IMR-90 (cell line): ENCODE data around the gene TTLL11. TPM values are rescaled to one million over a fixed set of nuclear protein-coding genes. Genes with fewer than 3 reads are reported as not detected.

Experiments used
- ATAC-seq: fragments of 200-7000 bp; cut with Tn5 transposase; 2 replicates; pipeline ENCODE4 v1.9.1; 2020; ENCODE audit warnings: low read depth, mild to moderate bottlenecking, moderate library complexity
- BruUV-seq: library from RNA; stranded (reverse); fragments of 400-500 nt; replicated peaks from 2 replicates; lab custom pipeline; 2021; lab: Mats Ljungman, UMichigan
- CTCF ChIA-PET: fragments of 300-600 bp; formaldehyde crosslinking; extraction: SDS; loops from one replicate; lab custom pipeline; 2021; ENCODE audit warnings: antibody characterized with exemption; lab: Yijun Ruan, JAX
- POLR2A ChIA-PET: fragments of 300-600 bp; sonication (Branson Sonifier 250); formaldehyde crosslinking; loops from one replicate; lab custom pipeline; 2022; ENCODE audit warnings: antibody characterized with exemption; ENCODE audit not compliant: unreplicated experiment; lab: Charles Lee
- DNase-seq: peaks from one replicate; pipeline ENCODE4 v3.0.0; 2013
- H2AFZ ChIP-seq: replicated peaks from 2 replicates; pipeline ENCODE3; 2013; ENCODE audit warnings: low read length, mild to moderate bottlenecking; ENCODE audit not compliant: poor library complexity
- H2AK5ac ChIP-seq: 2 replicates; pipeline ENCODE4 v1.6.1; 2013; ENCODE audit warnings: low read depth, low read length, inconsistent platforms
- H2AK9ac ChIP-seq: replicated peaks from 2 replicates; pipeline ENCODE3; 2013; ENCODE audit warnings: mild to moderate bottlenecking, low read depth, low read length, moderate library complexity; ENCODE audit not compliant: poor library complexity
- H2BK120ac ChIP-seq: 2 replicates; pipeline ENCODE4 v1.6.1; 2013; ENCODE audit warnings: low read depth, low read length, inconsistent platforms
- H2BK15ac ChIP-seq: 3 replicates; pipeline ENCODE4 v1.6.1; 2013; ENCODE audit warnings: low read depth, low read length, inconsistent platforms
- H2BK20ac ChIP-seq: 2 replicates; pipeline ENCODE4 v1.6.1; 2013; ENCODE audit warnings: low read depth, mild to moderate bottlenecking, inconsistent platforms, low read length, moderate library complexity
- H2BK5ac ChIP-seq: 2 replicates; pipeline ENCODE4 v1.6.1; 2013; ENCODE audit warnings: mild to moderate bottlenecking, low read depth, low read length, inconsistent platforms; ENCODE audit not compliant: poor library complexity, severe bottlenecking
- H3K14ac ChIP-seq: replicated peaks from 2 replicates; pipeline ENCODE4 v1.6.1; 2013; ENCODE audit warnings: low read depth, low read length, inconsistent platforms
- H3K18ac ChIP-seq: 2 replicates; pipeline ENCODE4 v1.6.1; 2013; ENCODE audit warnings: low read depth, low read length, control low read depth
- H3K23ac ChIP-seq: 2 replicates; pipeline ENCODE4 v1.6.1; 2013; ENCODE audit warnings: low read depth, low read length, inconsistent platforms
- H3K27ac ChIP-seq: 2 replicates; pipeline ENCODE4 v1.5.1; 2013; ENCODE audit warnings: mild to moderate bottlenecking, control low read depth, low read length; ENCODE audit not compliant: insufficient read depth
- H3K27me3 ChIP-seq: 2 replicates; pipeline ENCODE4 v1.6.1; 2013; ENCODE audit warnings: low read length; ENCODE audit not compliant: control insufficient read depth, insufficient read depth
- H3K36me3 ChIP-seq: 2 replicates; pipeline ENCODE4 v1.6.1; 2013; ENCODE audit warnings: low read length, mixed read lengths; ENCODE audit not compliant: control insufficient read depth, insufficient read depth
- H3K4ac ChIP-seq: 2 replicates; pipeline ENCODE4 v1.6.1; 2013; ENCODE audit warnings: low read depth, low read length, inconsistent platforms
- H3K4me1 ChIP-seq: 2 replicates; pipeline ENCODE4 v1.6.1; 2013; ENCODE audit warnings: low read length, mixed read lengths; ENCODE audit not compliant: control insufficient read depth, insufficient read depth
- H3K4me2 ChIP-seq: 2 replicates; pipeline ENCODE4 v1.6.1; 2013; ENCODE audit warnings: low read depth, mild to moderate bottlenecking, control low read depth, low read length, moderate library complexity
- H3K4me3 ChIP-seq: 2 replicates; pipeline ENCODE4 v1.5.1; 2013; ENCODE audit warnings: low read depth, mild to moderate bottlenecking, control low read depth, low read length, moderate library complexity; ENCODE audit not compliant: insufficient read depth
- H3K56ac ChIP-seq: 2 replicates; pipeline ENCODE4 v1.6.1; 2013; ENCODE audit warnings: low read length, inconsistent platforms; ENCODE audit not compliant: insufficient read depth; ENCODE audit errors: extremely low read depth
- H3K79me1 ChIP-seq, 2 experiments: 2 replicates each; pipeline ENCODE4 v1.6.1; 2013; ENCODE audit warnings: low read length in 2 of 2, inconsistent platforms in 1 of 2, low read depth in 1 of 2
- H3K9ac ChIP-seq: 2 replicates; pipeline ENCODE4 v1.6.1; 2013; ENCODE audit warnings: low read depth, low read length, control low read depth
- H3K9me1 ChIP-seq: 2 replicates; pipeline ENCODE4 v1.6.1; 2013; ENCODE audit warnings: low read length, inconsistent platforms; ENCODE audit not compliant: insufficient read depth
- H3K9me3 ChIP-seq: 2 replicates; pipeline ENCODE4 v1.6.1; 2013; ENCODE audit warnings: low read length; ENCODE audit not compliant: control insufficient read depth, insufficient read depth
- H4K20me1 ChIP-seq: 2 replicates; pipeline ENCODE4 v1.6.1; 2013; ENCODE audit warnings: low read length, inconsistent platforms; ENCODE audit not compliant: insufficient read depth
- H4K5ac ChIP-seq: 2 replicates; pipeline ENCODE4 v1.6.1; 2013; ENCODE audit warnings: mild to moderate bottlenecking, low read depth, low read length, control low read depth
- H4K8ac ChIP-seq, 2 experiments: 2 replicates each; pipeline ENCODE4 v1.6.1; 2013; ENCODE audit warnings: low read depth in 2 of 2, low read length in 2 of 2, control low read depth in 1 of 2, inconsistent platforms in 1 of 2
- H4K91ac ChIP-seq: 2 replicates; pipeline ENCODE4 v1.6.1; 2013; ENCODE audit warnings: low read depth, low read length, inconsistent platforms; ENCODE audit not compliant: insufficient read depth
- BHLHE40 ChIP-seq: fragments of 150-350 bp; IDR thresholded peaks from 2 replicates; pipeline ENCODE4 v1.6.1; 2016; ENCODE audit warnings: mild to moderate bottlenecking, low read depth, low read length
- CEBPB ChIP-seq: IDR thresholded peaks from 2 replicates; pipeline ENCODE4 v1.6.1; 2012; ENCODE audit warnings: low read depth, low read length, improper control_type of control experiment
- CHD1 ChIP-seq: IDR thresholded peaks from 2 replicates; pipeline ENCODE4 v1.6.1; 2012; ENCODE audit warnings: low read depth, low read length, improper control_type of control experiment
- FOS ChIP-seq: fragments of 150-350 bp; IDR thresholded peaks from 2 replicates; pipeline ENCODE4 v1.6.1; 2016; ENCODE audit warnings: low read depth, low read length
- MAFK ChIP-seq: IDR thresholded peaks from 2 replicates; pipeline ENCODE4 v1.6.1; 2012; ENCODE audit warnings: low read depth, low read length, improper control_type of control experiment
- POLR2A ChIP-seq: IDR thresholded peaks from 2 replicates; pipeline ENCODE4 v1.6.1; 2012; ENCODE audit warnings: mild to moderate bottlenecking, low read depth, low read length
- RAD21 ChIP-seq: IDR thresholded peaks from 2 replicates; pipeline ENCODE4 v1.6.1; 2012; ENCODE audit warnings: low read length, improper control_type of control experiment
- WGBS, 2 experiments: methylation state at CpG; one replicate each; pipeline versions ENCODE4 v1.1.5 to v1.1.7; 2013; ENCODE audit warnings: missing lambda C conversion rate in 2 of 2; ENCODE audit not compliant: insufficient read length in 1 of 2; ENCODE audit errors: extremely low coverage in 2 of 2; 5-methylcytosine and 5-hydroxymethylcytosine counted together
- dilution Hi-C: fragments of 300-500 bp; cut with HindIII; formaldehyde crosslinking; loops from one replicate; pipeline ENCODE4 v1.14.3; 2018; ENCODE audit warnings: low sequenced_read_pairs; ENCODE audit not compliant: unreplicated experiment
- in situ Hi-C: fragments of 300-500 bp; cut with MboI; formaldehyde crosslinking; loops from 3 replicates; pipeline ENCODE4 v1.14.3; 2019; ENCODE audit warnings: low sequenced_read_pairs, inconsistent platforms, mixed read lengths
- intact Hi-C: fragments of 100-400 bp; cut with micrococcal nuclease; formaldehyde crosslinking; loops from 2 replicates; pipeline ENCODE4 v1.10.0; 2022
- polyA plus RNA-seq, 3 experiments: library from polyadenylated mRNA; depleted of rRNA; stranded (reverse); fragments of >200 nt; gene quantifications; 2 replicates each; pipeline ENCODE4 v1.2.3, GENCODE V29; 2012; ENCODE audit warnings: low replicate concordance in 1 of 3
- total RNA-seq: library from RNA; depleted of rRNA; stranded (reverse); fragments of >200 nt; gene quantifications from 2 replicates; pipeline ENCODE4 v1.2.3, GENCODE V29; 2012
- TF ChIP-seq, protein P1 (sequence below): conservative IDR thresholded peaks from 2 replicates; pipeline ENCODE4 v1.5.1; 2012; ENCODE audit warnings: mild to moderate bottlenecking, low read depth, low read length, improper control_type of control experiment
- TF ChIP-seq, protein P2 (sequence below): fragments of 150-350 bp; IDR thresholded peaks from 2 replicates; pipeline ENCODE4 v1.6.1; 2016; ENCODE audit warnings: low read depth, mild to moderate bottlenecking, low read length, moderate library complexity, borderline replicate concordance
- TF ChIP-seq, protein P3 (sequence below): fragments of 150-350 bp; IDR thresholded peaks from 2 replicates; pipeline ENCODE4 v1.6.1; 2017; ENCODE audit warnings: mild to moderate bottlenecking, antibody characterized with exemption, low read length, low read depth

TTLL11 gene
- total and polyA plus RNA-seq, 2 of the 4 experiments (the other 2 are of a cell fraction) = 2.0 to 4.6 TPM

- Histone ChIP-seq H3K79me1 (no peaks in the 10 kb centered on the region), H3K27me3 (no peaks in the 10 kb centered on the region), H3K4ac (no peak overlapping the region), H3K56ac (no peak overlapping the region), H4K91ac (no peak overlapping the region), H3K9ac (no peak overlapping the region), H3K9me3 (no peaks in the 10 kb centered on the region), H3K4me1 (peaks cover 8% of the 10 kb centered on the region), H3K36me3 (no peaks in the 10 kb centered on the region), H3K18ac (no peak overlapping the region), H2AFZ (no peak overlapping the region), H3K4me2 (no peak overlapping the region), H2BK15ac (no peak overlapping the region), H3K27ac (no peak overlapping the region), H4K8ac (no peak overlapping the region), H4K5ac (no peak overlapping the region; the same call in 1 of the 2 replicates), H2BK20ac (no peak overlapping the region), H3K23ac (no peak overlapping the region), H2BK120ac (no peak overlapping the region), H3K4me3 (no peak overlapping the region), H2AK9ac (no peak overlapping the region), H2AK5ac (no peak overlapping the region), H3K9me1 (0 out of 2 replicates have a peak, but pooled peaks cover 3% of the 10 kb centered on the region), H2BK5ac (no peak overlapping the region), H4K20me1 (no peaks in the 10 kb centered on the region), H3K14ac (0 out of 2 replicates have a peak overlapping the region, but pooled peaks have one; percentile 44)
- dilution Hi-C loops = no loop called here
- TF ChIP-seq POLR2A (no peak), CHD1 (no peak), FOS (no peak), MAFK (no peak), CEBPB (no peak), RAD21 (no peak), BHLHE40 (no peak)
- TF ChIP-seq, protein P1, sequence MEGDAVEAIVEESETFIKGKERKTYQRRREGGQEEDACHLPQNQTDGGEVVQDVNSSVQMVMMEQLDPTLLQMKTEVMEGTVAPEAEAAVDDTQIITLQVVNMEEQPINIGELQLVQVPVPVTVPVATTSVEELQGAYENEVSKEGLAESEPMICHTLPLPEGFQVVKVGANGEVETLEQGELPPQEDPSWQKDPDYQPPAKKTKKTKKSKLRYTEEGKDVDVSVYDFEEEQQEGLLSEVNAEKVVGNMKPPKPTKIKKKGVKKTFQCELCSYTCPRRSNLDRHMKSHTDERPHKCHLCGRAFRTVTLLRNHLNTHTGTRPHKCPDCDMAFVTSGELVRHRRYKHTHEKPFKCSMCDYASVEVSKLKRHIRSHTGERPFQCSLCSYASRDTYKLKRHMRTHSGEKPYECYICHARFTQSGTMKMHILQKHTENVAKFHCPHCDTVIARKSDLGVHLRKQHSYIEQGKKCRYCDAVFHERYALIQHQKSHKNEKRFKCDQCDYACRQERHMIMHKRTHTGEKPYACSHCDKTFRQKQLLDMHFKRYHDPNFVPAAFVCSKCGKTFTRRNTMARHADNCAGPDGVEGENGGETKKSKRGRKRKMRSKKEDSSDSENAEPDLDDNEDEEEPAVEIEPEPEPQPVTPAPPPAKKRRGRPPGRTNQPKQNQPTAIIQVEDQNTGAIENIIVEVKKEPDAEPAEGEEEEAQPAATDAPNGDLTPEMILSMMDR = no peak
- TF ChIP-seq, protein P2, sequence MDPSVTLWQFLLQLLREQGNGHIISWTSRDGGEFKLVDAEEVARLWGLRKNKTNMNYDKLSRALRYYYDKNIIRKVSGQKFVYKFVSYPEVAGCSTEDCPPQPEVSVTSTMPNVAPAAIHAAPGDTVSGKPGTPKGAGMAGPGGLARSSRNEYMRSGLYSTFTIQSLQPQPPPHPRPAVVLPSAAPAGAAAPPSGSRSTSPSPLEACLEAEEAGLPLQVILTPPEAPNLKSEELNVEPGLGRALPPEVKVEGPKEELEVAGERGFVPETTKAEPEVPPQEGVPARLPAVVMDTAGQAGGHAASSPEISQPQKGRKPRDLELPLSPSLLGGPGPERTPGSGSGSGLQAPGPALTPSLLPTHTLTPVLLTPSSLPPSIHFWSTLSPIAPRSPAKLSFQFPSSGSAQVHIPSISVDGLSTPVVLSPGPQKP = no peak
- TF ChIP-seq, protein P3, sequence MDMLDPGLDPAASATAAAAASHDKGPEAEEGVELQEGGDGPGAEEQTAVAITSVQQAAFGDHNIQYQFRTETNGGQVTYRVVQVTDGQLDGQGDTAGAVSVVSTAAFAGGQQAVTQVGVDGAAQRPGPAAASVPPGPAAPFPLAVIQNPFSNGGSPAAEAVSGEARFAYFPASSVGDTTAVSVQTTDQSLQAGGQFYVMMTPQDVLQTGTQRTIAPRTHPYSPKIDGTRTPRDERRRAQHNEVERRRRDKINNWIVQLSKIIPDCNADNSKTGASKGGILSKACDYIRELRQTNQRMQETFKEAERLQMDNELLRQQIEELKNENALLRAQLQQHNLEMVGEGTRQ = no peak
- ATAC-seq = no peak
- 70% methylated on average over 3 of the region's 4 CpGs; no CpG with 5 or more reads in 1 of the 2 experiments for WGBS, 2 experiments
- in situ Hi-C loops = no loop called here
- BruUV-seq = no TSS peak
- ChIA-PET POLR2A (no interaction called here), CTCF (interaction anchor here (0.9 kb wide), 1 partner anchor 12 kb away, joined by 5 read pairs; no protein-coding TSS in a partner anchor)
- no peak for DNase-seq
- intact Hi-C loops = no loop called here
Measured at GRCh38 chr9:121824651-121825030, 268.5 kb downstream of the TTLL11 start.
